ENCODE measurements around the gene PLEKHH1. TPM values are rescaled to one million over a fixed set of nuclear protein-coding genes. Genes with fewer than 3 reads are reported as not detected.

PLEKHH1 gene
- total RNA-seq, 1 donor from 2014 or later, result 10.1 TPM

GRCh38 chr14:67524634-67524963 lies 8.5 kb upstream of the PLEKHH1 start:
- Histone ChIP-seq H2AFZ (replicated peaks) (no peak overlapping the region), H3K9ac (no peak overlapping the region), H3K4me2 (no peak overlapping the region), H3K9me3 (ENCODE audit: low read depth) (no peaks in the 10 kb centered on the region), H3F3A (ENCODE audit: low read depth) (no peaks in the 10 kb centered on the region), H3K4me1 (peaks cover 21% of the 10 kb centered on the region), H3K79me2 (ENCODE audit: low read depth) (no peaks in the 10 kb centered on the region), H3K27me3 (peaks cover 29% of the 10 kb centered on the region), H4K20me1 (ENCODE audit: low read depth) (no peaks in the 10 kb centered on the region), H3K4me3 (no peak overlapping the region), H3K36me3 (no peaks in the 10 kb centered on the region), H3K27ac (no peak overlapping the region)
- H3K36me3 Mint-ChIP-seq, result no peaks in the 10 kb centered on the region
- DNase-seq (ENCODE audit: low spot score), result no peak
- H3K4me1 Mint-ChIP-seq, result peaks cover 16% of the 10 kb centered on the region
- no peak overlapping the region for H3K27ac Mint-ChIP-seq
- no peaks in the 10 kb centered on the region for H3K9me3 Mint-ChIP-seq
- no peak overlapping the region for H3K4me3 Mint-ChIP-seq
- TF ChIP-seq EZH2 (IDR thresholded peaks at IDR 0.05) (no peak), CTCF (IDR thresholded peaks at IDR 0.05) (no peak), EZH2phosphoT487 (IDR thresholded peaks at IDR 0.05) (no peak)
- peaks cover 14% of the 10 kb centered on the region for H3K27me3 Mint-ChIP-seq (ENCODE audit: insufficient read depth, low read depth)

GRCh38 chr14:67525389-67525788 lies 7.7 kb upstream of the PLEKHH1 start:
- H3K4me3 ChIP-seq, result no peak overlapping the region
- no peak overlapping the region for H3K9ac ChIP-seq
- no peak overlapping the region for H3K4me2 ChIP-seq
- H3K36me3 ChIP-seq, result no peaks in the 10 kb centered on the region
- TF ChIP-seq EZH2 (IDR thresholded peaks at IDR 0.05) (no peak), EZH2phosphoT487 (IDR thresholded peaks at IDR 0.05) (no peak), CTCF (IDR thresholded peaks at IDR 0.05) (no peak)
- Mint-ChIP-seq H3K36me3 (no peaks in the 10 kb centered on the region), H3K9me3 (no peaks in the 10 kb centered on the region), H3K4me3 (no peak overlapping the region), H3K4me1 (peaks cover 16% of the 10 kb centered on the region), H3K27ac (no peak overlapping the region), H3K27me3 (ENCODE audit: insufficient read depth, low read depth) (peaks cover 17% of the 10 kb centered on the region)
- no peaks in the 10 kb centered on the region for H3K79me2 ChIP-seq (ENCODE audit: low read depth)
- H3K27ac ChIP-seq, result no peak overlapping the region
- H4K20me1 ChIP-seq (ENCODE audit: low read depth), result no peaks in the 10 kb centered on the region
- no peaks in the 10 kb centered on the region for H3F3A ChIP-seq (ENCODE audit: low read depth)
- H3K4me1 ChIP-seq, result peaks cover 21% of the 10 kb centered on the region
- DNase-seq (ENCODE audit: low spot score), result no peak
- no peaks in the 10 kb centered on the region for H3K9me3 ChIP-seq (ENCODE audit: low read depth)
- H3K27me3 ChIP-seq, result peaks cover 21% of the 10 kb centered on the region
- H2AFZ ChIP-seq (replicated peaks), result no peak overlapping the region

GRCh38 chr14:67526181-67526580 lies 6.9 kb upstream of the PLEKHH1 start:
- TF ChIP-seq CTCF (IDR thresholded peaks at IDR 0.05) (no peak), EZH2 (IDR thresholded peaks at IDR 0.05) (no peak), EZH2phosphoT487 (IDR thresholded peaks at IDR 0.05) (no peak)
- H3K27me3 ChIP-seq, result peaks cover 13% of the 10 kb centered on the region
- H3K27ac ChIP-seq, result no peak overlapping the region
- no peaks in the 10 kb centered on the region for H4K20me1 ChIP-seq (ENCODE audit: low read depth)
- H3K4me2 ChIP-seq, result no peak overlapping the region
- no peaks in the 10 kb centered on the region for H3K79me2 ChIP-seq (ENCODE audit: low read depth)
- Mint-ChIP-seq H3K4me1 (peaks cover 16% of the 10 kb centered on the region), H3K4me3 (no peak overlapping the region), H3K9me3 (no peaks in the 10 kb centered on the region), H3K36me3 (no peaks in the 10 kb centered on the region), H3K27ac (no peak overlapping the region), H3K27me3 (ENCODE audit: insufficient read depth, low read depth) (peaks cover 17% of the 10 kb centered on the region)
- no peak overlapping the region for H3K9ac ChIP-seq
- H3K36me3 ChIP-seq, result no peaks in the 10 kb centered on the region
- DNase-seq (ENCODE audit: low spot score), result no peak
- H3K9me3 ChIP-seq (ENCODE audit: low read depth), result no peaks in the 10 kb centered on the region
- no peaks in the 10 kb centered on the region for H3F3A ChIP-seq (ENCODE audit: low read depth)
- H2AFZ ChIP-seq (replicated peaks), result no peak overlapping the region
- peaks cover 21% of the 10 kb centered on the region for H3K4me1 ChIP-seq
- H3K4me3 ChIP-seq, result no peak overlapping the region
